Effector memory CD4-positive, alpha-beta T cell (primary cell): Measurements from ENCODE around the gene DACT2.
"Not testable (repeated sequence)": the region's sequence is repeated elsewhere in the genome, so short reads cannot be mapped to it uniquely, and the experiment has no call there.

Experiments used
- DNase-seq, 3 donors: peaks; one replicate each; pipeline ENCODE4 v3.0.0-alpha.2; 2020
- H3K27ac ChIP-seq: 2 replicates; pipeline ENCODE4 v1.7.0; 2013; ENCODE audit warnings: mild to moderate bottlenecking, low read length, moderate library complexity; ENCODE audit not compliant: insufficient read depth, poor library complexity, severe bottlenecking
- H3K27me3 ChIP-seq: replicated peaks from 2 replicates; pipeline ENCODE4 v1.7.0; 2013; ENCODE audit warnings: mild to moderate bottlenecking, low read length; ENCODE audit not compliant: insufficient read depth, control insufficient read depth, poor library complexity, severe bottlenecking
- H3K36me3 ChIP-seq: 2 replicates; pipeline ENCODE4 v1.7.0; 2013; ENCODE audit warnings: mild to moderate bottlenecking, low read length, moderate library complexity; ENCODE audit not compliant: control insufficient read depth, insufficient read depth
- H3K4me1 ChIP-seq: 2 replicates; pipeline ENCODE4 v1.7.0; 2013; ENCODE audit warnings: low read length, mild to moderate bottlenecking; ENCODE audit not compliant: control insufficient read depth, insufficient read depth, poor library complexity, severe bottlenecking
- H3K4me3 ChIP-seq: 2 replicates; pipeline ENCODE4 v1.7.0; 2013; ENCODE audit warnings: low read length, low read depth, mild to moderate bottlenecking; ENCODE audit not compliant: insufficient read depth, poor library complexity, severe bottlenecking
- H3K9me3 ChIP-seq: 2 replicates; pipeline ENCODE4 v1.7.0; 2013; ENCODE audit warnings: mild to moderate bottlenecking, low read length, moderate library complexity; ENCODE audit not compliant: control insufficient read depth

The DACT2 gene

GRCh38 chr6:168362276-168362990 lies 42.9 kb upstream of the DACT2 start:
- no peaks in the 10 kb centered on the region for H3K27me3 ChIP-seq
- H3K4me3 ChIP-seq: no peak overlapping the region
- H3K4me1 ChIP-seq: no peaks in the 10 kb centered on the region
- no peaks in the 10 kb centered on the region for H3K36me3 ChIP-seq
- no peak for DNase-seq
- no peak overlapping the region for H3K27ac ChIP-seq
- no peaks in the 10 kb centered on the region for H3K9me3 ChIP-seq

GRCh38 chr6:168361766-168362165 lies 42.2 kb upstream of the DACT2 start:
- Histone ChIP-seq H3K4me1 (no peaks in the 10 kb centered on the region), H3K9me3 (no peaks in the 10 kb centered on the region), H3K36me3 (no peaks in the 10 kb centered on the region), H3K27me3 (no peaks in the 10 kb centered on the region), H3K27ac (no peak overlapping the region), H3K4me3 (no peak overlapping the region)
- no peak for DNase-seq

GRCh38 chr6:168359794-168360193 lies 40.2 kb upstream of the DACT2 start:
- Histone ChIP-seq H3K9me3 (no peaks in the 10 kb centered on the region), H3K36me3 (no peaks in the 10 kb centered on the region), H3K27me3 (no peaks in the 10 kb centered on the region), H3K4me3 (no peak overlapping the region), H3K27ac (no peak overlapping the region), H3K4me1 (no peaks in the 10 kb centered on the region)
- no peak for DNase-seq

- Histone ChIP-seq H3K27me3 (no peaks in the 10 kb centered on the region), H3K4me1 (no peaks in the 10 kb centered on the region), H3K9me3 (no peaks in the 10 kb centered on the region), H3K27ac (no peak overlapping the region), H3K36me3 (no peaks in the 10 kb centered on the region), H3K4me3 (no peak overlapping the region)
- no peak for DNase-seq
These were observed 39.4 kb upstream of the DACT2 start for GRCh38 chr6:168358842-168359420.

- H3K27ac ChIP-seq, H3K4me1 ChIP-seq, H3K9me3 ChIP-seq, H3K27me3 ChIP-seq, H3K36me3 ChIP-seq, DNase-seq, H3K4me3 ChIP-seq: not testable (repeated sequence)
These were observed 37.3 kb upstream of the DACT2 start for GRCh38 chr6:168356872-168357271.

GRCh38 chr6:168355716-168356522 lies 36.3 kb upstream of the DACT2 start:
- DNase-seq: no peak
- Histone ChIP-seq H3K4me3 (no peak overlapping the region), H3K9me3 (no peaks in the 10 kb centered on the region), H3K36me3 (no peaks in the 10 kb centered on the region), H3K4me1 (no peaks in the 10 kb centered on the region), H3K27me3 (no peaks in the 10 kb centered on the region), H3K27ac (no peak overlapping the region)

- H3K4me3 ChIP-seq: no peak overlapping the region
- no peaks in the 10 kb centered on the region for H3K36me3 ChIP-seq
- no peaks in the 10 kb centered on the region for H3K27me3 ChIP-seq
- no peaks in the 10 kb centered on the region for H3K9me3 ChIP-seq
- DNase-seq: no peak
- H3K27ac ChIP-seq: no peak overlapping the region
- no peaks in the 10 kb centered on the region for H3K4me1 ChIP-seq
These were observed 34.8 kb upstream of the DACT2 start for GRCh38 chr6:168354338-168354737.

GRCh38 chr6:168353041-168353440 lies 33.5 kb upstream of the DACT2 start:
- H3K4me1 ChIP-seq: no peaks in the 10 kb centered on the region
- H3K27me3 ChIP-seq: no peaks in the 10 kb centered on the region
- DNase-seq: no peak
- H3K36me3 ChIP-seq: no peaks in the 10 kb centered on the region
- H3K4me3 ChIP-seq: no peak overlapping the region
- H3K9me3 ChIP-seq: no peaks in the 10 kb centered on the region
- H3K27ac ChIP-seq: no peak overlapping the region

- H3K4me3 ChIP-seq: no peak overlapping the region
- no peaks in the 10 kb centered on the region for H3K27me3 ChIP-seq
- H3K27ac ChIP-seq: no peak overlapping the region
- no peak for DNase-seq
- no peaks in the 10 kb centered on the region for H3K36me3 ChIP-seq
- no peaks in the 10 kb centered on the region for H3K4me1 ChIP-seq
- H3K9me3 ChIP-seq: no peaks in the 10 kb centered on the region
These were observed 32.5 kb upstream of the DACT2 start for GRCh38 chr6:168352096-168352495.

- H3K4me1 ChIP-seq: no peaks in the 10 kb centered on the region
- no peak overlapping the region for H3K4me3 ChIP-seq
- H3K27me3 ChIP-seq: peaks cover 3% of the 10 kb centered on the region
- H3K9me3 ChIP-seq: no peaks in the 10 kb centered on the region
- H3K27ac ChIP-seq: no peak overlapping the region
- H3K36me3 ChIP-seq: no peaks in the 10 kb centered on the region
- DNase-seq: no peak
These were observed 30.2 kb upstream of the DACT2 start for GRCh38 chr6:168349718-168350210.
